ENCODE results near the gene CXorf49. TPM values are rescaled to one million over a fixed set of nuclear protein-coding genes. Genes with fewer than 3 reads are reported as not detected.
"Not testable (repeated sequence)": the region's sequence is repeated elsewhere in the genome, so short reads cannot be mapped to it uniquely, and the experiment has no call there.

Gene CXorf49
- not detected for total RNA-seq
- polyA plus RNA-seq, result not detected
- long read RNA-seq, donor 1, result 0 reads
- long read RNA-seq, donor 2, result 0 reads
- long read RNA-seq, donor 3, result 0 reads

DNA sequence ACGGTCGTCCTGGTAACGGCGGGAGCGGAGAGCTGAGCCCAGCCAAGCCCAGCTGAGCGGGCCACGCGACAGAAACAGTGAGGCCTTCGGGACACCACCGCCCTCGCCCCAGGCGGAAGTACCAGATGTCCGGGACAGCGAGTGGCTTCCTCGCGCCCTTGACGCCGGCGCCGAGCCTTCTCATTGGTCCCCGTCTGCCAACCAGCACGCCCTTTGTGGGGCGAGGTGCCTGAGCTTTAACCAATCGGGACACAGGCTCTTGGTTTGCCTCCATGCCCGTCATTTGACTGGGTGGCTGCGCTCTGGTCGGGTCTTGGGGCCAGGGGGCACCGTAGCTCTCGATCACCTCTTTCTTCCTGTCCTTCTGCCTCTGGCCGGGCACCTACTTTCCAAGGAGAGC lies at the start of gene CXorf49:
CXorf49 (minus strand) TSS at position 101 of the 400 bp plus-strand sequence. CDS start 134 bp downstream, outside the sequence.
- intact Hi-C loops (cut with DNase I); H3K9me3 ChIP-seq; H3K27me3 ChIP-seq; H3K27ac ChIP-seq; DNase-seq; H3K4me3 ChIP-seq; ATAC-seq; H3K36me3 ChIP-seq; H3K4me1 ChIP-seq: not testable (repeated sequence)
- whole genome bisulfite sequencing, 4 donors, result no CpG with 5 or more reads among the region's 30 CpGs

GRCh38 chrX:71767134-71767533 lies 49.0 kb upstream of the CXorf49 start:
- H3K4me3 ChIP-seq; H3K4me1 ChIP-seq; ATAC-seq; DNase-seq; H3K27ac ChIP-seq; H3K36me3 ChIP-seq; H3K9me3 ChIP-seq; intact Hi-C loops (cut with DNase I); H3K27me3 ChIP-seq: not testable (repeated sequence)
- no CpG with 5 or more reads among the region's 14 CpGs for WGBS, 4 donors

DNA sequence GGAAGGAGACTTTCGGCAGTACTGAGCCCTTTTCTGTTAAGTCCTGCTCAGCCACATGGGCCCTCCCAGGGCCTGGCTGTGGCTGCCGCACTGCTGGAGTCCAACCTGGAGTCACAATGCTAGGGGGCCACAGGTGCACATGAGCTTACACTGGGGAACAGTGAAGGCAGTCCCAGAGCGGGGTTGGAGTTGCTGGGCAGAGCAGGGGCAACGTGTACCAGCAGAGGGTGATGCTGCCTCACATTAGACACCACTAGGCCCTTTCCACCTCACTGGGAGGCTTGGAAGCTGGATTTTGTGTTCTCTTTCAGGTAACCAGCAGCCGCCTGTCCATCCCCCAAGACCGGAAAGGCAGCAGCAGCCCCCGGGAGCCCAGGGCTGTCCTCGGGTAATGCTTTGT lies 47.5 kb upstream of the CXorf49 start:
- intact Hi-C loops (cut with DNase I); H3K36me3 ChIP-seq; H3K27ac ChIP-seq; ATAC-seq; DNase-seq; H3K4me1 ChIP-seq; H3K9me3 ChIP-seq; H3K4me3 ChIP-seq; H3K27me3 ChIP-seq: not testable (repeated sequence)
- WGBS, 4 donors, result no CpG with 5 or more reads among the region's 8 CpGs

GRCh38 chrX:71764832-71765231 lies 46.7 kb upstream of the CXorf49 start:
- H3K4me1 ChIP-seq; DNase-seq; H3K27ac ChIP-seq; H3K4me3 ChIP-seq; H3K9me3 ChIP-seq; H3K27me3 ChIP-seq; intact Hi-C loops (cut with DNase I); H3K36me3 ChIP-seq; ATAC-seq: not testable (repeated sequence)
- WGBS, 4 donors, result no CpG with 5 or more reads among the region's 11 CpGs

GRCh38 chrX:71763049-71763448 lies 45.0 kb upstream of the CXorf49 start, which contains the start of gene CXorf49B:
CXorf49B (plus strand) TSS chrX:71763349; CDS start chrX:71763424, 75 bp downstream.
- H3K9me3 ChIP-seq; H3K36me3 ChIP-seq; H3K4me3 ChIP-seq; intact Hi-C loops (cut with DNase I); DNase-seq; H3K27ac ChIP-seq; H3K4me1 ChIP-seq; H3K27me3 ChIP-seq; ATAC-seq: not testable (repeated sequence)
- no CpG with 5 or more reads among the region's 34 CpGs for WGBS, 4 donors

GRCh38 chrX:71760688-71761281 lies 42.7 kb upstream of the CXorf49 start:
- intact Hi-C loops (cut with DNase I); H3K27me3 ChIP-seq: not testable (repeated sequence)
- whole genome bisulfite sequencing, 4 donors, result no CpG with 5 or more reads among the region's 20 CpGs

GRCh38 chrX:71720289-71720886 lies 2.3 kb upstream of the CXorf49 start:
- DNase-seq; H3K9me3 ChIP-seq; ATAC-seq; H3K36me3 ChIP-seq; H3K4me1 ChIP-seq; H3K4me3 ChIP-seq; intact Hi-C loops (cut with DNase I); H3K27me3 ChIP-seq; H3K27ac ChIP-seq: not testable (repeated sequence)
- WGBS, 4 donors, result no CpG with 5 or more reads among the region's 20 CpGs

More at GRCh38 chrX:71760688-71761281, 42.7 kb upstream of the CXorf49 start:
- ATAC-seq, H3K9me3 ChIP-seq, H3K4me1 ChIP-seq, DNase-seq, H3K36me3 ChIP-seq, H3K27ac ChIP-seq, H3K4me3 ChIP-seq: not testable (repeated sequence)

- ATAC-seq; H3K4me1 ChIP-seq; H3K9me3 ChIP-seq; H3K27ac ChIP-seq; H3K36me3 ChIP-seq; intact Hi-C loops (cut with DNase I); H3K4me3 ChIP-seq; H3K27me3 ChIP-seq: not testable (repeated sequence)
- 92% methylated on average over 8 to 10 of the region's 30 CpGs; no CpG with 5 or more reads in 2 of the 4 donors for WGBS, 4 donors
- DNase-seq, result peak in 2 of 5 donors; percentile 0 to 4
Measured at GRCh38 chrX:71719195-71719594, 1.1 kb upstream of the CXorf49 start.

- H3K4me1 ChIP-seq, H3K4me3 ChIP-seq: not testable (repeated sequence)
- peak in 1 of 4 donors; percentile 16 for ATAC-seq
Measured at GRCh38 chrX:71716323-71716722, 1.8 kb downstream of the CXorf49 start.

GRCh38 chrX:71715551-71715950 lies 2.5 kb downstream of the CXorf49 start:
- H3K27me3 ChIP-seq; H3K4me1 ChIP-seq; ATAC-seq; H3K4me3 ChIP-seq; H3K36me3 ChIP-seq; DNase-seq; H3K27ac ChIP-seq; H3K9me3 ChIP-seq; intact Hi-C loops (cut with DNase I): not testable (repeated sequence)
- WGBS, 4 donors, result no CpG with 5 or more reads among the region's 8 CpGs

More at GRCh38 chrX:71716323-71716722, 1.8 kb downstream of the CXorf49 start:
- H3K9me3 ChIP-seq; intact Hi-C loops (cut with DNase I); H3K27me3 ChIP-seq; DNase-seq; H3K36me3 ChIP-seq; H3K27ac ChIP-seq: not testable (repeated sequence)
- no CpG with 5 or more reads among the region's 12 CpGs for WGBS, 4 donors

DNA sequence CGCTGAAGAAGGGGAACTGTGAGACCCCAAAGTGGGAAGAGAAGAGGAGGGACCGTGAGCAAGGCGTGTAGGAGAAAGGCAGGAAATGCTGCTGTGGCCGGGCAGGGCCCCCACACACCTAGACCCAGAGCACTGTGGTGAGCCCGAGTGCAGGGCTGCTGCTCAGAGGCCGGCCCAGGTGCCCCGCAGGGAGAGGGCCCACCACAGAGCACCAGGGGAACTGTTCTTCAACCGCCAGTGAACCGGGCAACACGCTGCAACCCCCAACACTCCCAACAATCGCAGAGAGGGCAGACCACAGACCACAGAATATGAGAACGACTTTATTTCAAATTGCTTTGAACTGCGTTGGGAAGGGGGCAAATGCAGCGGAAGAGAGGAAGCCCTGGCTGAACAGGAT lies 4.0 kb downstream of the CXorf49 start:
- H3K36me3 ChIP-seq; intact Hi-C loops (cut with DNase I); H3K4me3 ChIP-seq; H3K27me3 ChIP-seq; H3K9me3 ChIP-seq; DNase-seq; H3K27ac ChIP-seq; ATAC-seq; H3K4me1 ChIP-seq: not testable (repeated sequence)
- WGBS, 4 donors, result no CpG with 5 or more reads among the region's 14 CpGs
